ENCODE data around the gene MBOAT1.
"Not testable (repeated sequence)": the region's sequence is repeated elsewhere in the genome, so short reads cannot be mapped to it uniquely, and the experiment has no call there.

The MBOAT1 gene

DNA sequence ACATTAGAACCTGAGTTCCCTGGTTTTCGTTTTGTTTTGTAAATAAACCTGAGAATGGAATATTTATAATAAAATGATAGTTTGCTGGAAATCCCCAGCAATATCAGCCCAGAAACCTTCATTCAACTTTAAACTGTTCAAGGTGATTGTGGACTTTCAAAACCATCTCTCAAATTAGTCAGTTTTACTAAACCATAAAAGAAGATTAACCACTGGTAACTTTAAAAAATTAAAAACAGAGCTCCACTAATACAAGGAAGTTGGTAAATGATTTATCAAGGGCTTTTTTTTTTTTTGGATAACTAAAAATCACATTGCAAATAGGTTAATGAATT lies 10.0 kb downstream of the MBOAT1 start:
- no peak for DNase-seq

DNA sequence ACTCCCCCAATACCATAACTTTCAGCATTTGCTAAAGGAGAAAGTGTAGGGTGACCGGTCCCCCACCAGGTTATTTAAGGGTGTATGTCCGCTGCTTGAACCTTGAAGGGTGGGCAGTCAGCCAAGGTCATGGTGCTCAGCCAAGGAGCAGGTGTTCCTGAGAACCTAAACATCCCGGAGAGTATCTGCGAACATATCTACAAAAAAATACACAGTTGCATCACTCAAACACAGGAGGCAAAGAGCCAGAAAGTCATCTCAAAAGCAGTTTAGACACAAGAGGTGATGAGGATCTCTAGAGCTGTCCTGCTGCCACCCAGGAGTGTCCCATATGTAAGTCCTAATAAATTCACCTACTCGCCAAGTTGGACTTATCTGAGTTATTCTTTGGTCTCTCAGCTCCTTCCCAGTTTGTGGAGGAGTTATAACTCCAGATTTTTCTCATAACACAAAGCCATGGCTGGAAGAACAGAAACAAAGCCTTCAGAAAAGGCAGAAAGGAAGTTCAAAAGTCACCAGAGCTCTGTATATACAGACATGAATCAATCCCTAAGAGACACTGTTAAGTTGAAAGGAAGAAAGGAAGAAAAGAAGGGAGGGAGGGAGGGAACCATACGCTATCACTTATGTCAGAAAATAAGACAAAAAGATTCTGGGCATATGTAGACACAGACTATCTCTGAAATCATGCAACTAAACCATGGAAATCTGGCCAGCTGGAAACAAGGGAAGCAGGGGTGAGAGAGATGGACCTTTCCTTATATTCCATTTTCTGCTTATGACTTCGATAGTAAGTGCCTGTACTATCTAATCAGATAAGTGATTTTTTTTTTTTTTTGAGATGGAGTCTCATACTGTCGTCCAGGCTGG lies 11.3 kb downstream of the MBOAT1 start:
- peak; percentile 52 for DNase-seq

DNA sequence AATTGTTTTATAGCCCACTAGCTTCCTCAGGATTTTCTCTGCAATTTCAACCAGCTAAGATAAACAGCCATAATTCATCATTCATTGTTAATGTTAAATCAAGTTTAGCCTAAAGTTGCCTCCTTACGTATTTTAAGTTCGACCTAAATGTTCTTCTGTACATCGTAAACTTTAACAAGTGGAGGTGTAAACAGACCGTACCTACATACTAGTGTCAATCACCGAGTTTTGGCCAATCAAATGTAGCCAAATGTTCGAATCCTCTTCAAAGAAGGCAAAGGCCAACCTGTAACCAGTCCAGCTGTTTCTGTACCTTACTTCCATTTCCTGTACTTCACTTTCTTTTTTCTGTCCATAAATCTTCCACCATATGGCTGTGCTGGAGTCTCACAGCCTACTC lies 13.5 kb downstream of the MBOAT1 start:
- no peak for DNase-seq

DNA sequence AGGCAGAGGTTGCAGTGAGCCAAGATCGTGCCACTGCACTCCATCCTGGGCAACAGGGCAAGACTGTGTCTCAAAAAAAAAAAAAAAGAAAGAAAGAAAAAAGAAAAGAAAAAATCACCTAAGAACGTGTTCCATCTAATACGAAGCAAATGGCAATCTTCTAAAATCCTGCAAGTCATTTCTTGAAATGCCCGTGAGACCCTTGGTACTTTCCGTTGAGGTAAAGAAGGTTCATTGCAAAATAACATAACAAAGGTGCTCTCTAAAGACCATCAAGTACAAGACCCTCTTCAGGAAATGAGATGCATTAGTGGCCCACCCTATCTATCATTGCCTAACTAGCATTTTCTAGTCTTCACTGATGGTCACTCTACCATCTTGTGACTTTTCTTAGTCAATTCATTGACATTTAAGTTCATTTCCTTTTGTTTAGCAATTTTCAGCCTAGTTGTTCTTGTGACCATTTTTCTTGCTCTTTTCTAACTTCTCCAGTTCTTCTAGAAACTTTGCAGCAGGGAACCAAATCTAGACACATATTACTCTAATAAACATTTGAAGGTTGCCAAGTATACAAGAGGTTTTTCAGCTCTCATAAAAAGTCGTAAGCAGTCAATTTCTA lies 14.0 kb downstream of the MBOAT1 start:
- no peak for DNase-seq

DNA sequence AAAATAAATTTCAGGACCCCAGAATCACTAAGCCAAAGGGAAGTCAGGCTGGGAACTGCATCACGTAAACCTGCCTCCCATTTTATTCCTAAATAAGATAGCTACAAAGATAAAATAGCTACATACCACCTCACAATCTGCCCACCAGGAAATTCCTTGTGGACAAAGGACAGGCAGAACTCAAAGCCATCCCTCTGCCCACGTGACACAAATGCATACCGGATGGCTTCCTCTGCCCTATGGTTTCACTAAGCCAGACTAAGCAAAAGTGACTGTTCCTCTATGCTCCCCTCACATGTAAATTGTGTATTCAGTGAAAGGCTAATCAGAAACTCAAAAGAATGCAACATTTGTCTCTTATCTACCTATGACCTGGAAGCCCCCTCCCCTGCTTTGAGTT lies 15.0 kb downstream of the MBOAT1 start:
- DNase-seq = no peak

- DNase-seq = no peak
Observed at GRCh38 chr6:20192625-20193024, 19.6 kb downstream of the MBOAT1 start.

GRCh38 chr6:20191992-20192391 lies 20.3 kb downstream of the MBOAT1 start:
- no peak for DNase-seq

- DNase-seq = peak; percentile 84
Observed at GRCh38 chr6:20188630-20189075, 23.6 kb downstream of the MBOAT1 start.

- no peak for DNase-seq
Observed at GRCh38 chr6:20186981-20187380, 25.3 kb downstream of the MBOAT1 start.

GRCh38 chr6:20183706-20184105 lies 28.6 kb downstream of the MBOAT1 start:
- no peak for DNase-seq

DNA sequence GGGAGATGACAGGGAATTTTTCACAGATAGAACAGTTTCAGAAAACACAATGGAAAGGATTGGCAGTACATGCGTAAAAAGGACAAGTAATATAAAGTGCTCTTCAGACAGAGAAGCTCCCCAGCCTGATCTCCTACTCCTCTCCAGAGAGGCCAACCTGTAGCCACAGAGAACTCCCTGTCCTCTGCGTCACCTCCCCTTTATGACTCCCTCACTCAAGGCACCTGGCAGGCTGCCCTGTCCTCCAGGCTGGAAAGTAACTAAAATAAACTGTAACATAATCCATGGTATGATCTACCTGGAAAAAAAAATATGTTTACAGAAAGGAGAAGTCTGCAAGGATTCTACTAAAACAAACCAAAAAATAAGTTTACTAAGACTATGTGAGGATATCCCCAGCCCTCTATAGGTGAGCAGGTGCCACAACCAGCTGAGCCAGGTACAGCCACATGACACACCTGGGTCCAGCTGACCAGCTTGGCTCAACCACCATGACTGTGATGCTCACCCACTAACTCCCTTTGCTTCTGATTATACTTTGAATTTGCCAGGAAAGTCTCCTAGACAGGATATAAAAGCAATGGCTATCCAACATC lies 29.2 kb downstream of the MBOAT1 start:
- no peak for DNase-seq

GRCh38 chr6:20182069-20182468 lies 30.2 kb downstream of the MBOAT1 start:
- no peak for DNase-seq

GRCh38 chr6:20180935-20181334 lies 31.3 kb downstream of the MBOAT1 start:
- no peak for DNase-seq

DNA sequence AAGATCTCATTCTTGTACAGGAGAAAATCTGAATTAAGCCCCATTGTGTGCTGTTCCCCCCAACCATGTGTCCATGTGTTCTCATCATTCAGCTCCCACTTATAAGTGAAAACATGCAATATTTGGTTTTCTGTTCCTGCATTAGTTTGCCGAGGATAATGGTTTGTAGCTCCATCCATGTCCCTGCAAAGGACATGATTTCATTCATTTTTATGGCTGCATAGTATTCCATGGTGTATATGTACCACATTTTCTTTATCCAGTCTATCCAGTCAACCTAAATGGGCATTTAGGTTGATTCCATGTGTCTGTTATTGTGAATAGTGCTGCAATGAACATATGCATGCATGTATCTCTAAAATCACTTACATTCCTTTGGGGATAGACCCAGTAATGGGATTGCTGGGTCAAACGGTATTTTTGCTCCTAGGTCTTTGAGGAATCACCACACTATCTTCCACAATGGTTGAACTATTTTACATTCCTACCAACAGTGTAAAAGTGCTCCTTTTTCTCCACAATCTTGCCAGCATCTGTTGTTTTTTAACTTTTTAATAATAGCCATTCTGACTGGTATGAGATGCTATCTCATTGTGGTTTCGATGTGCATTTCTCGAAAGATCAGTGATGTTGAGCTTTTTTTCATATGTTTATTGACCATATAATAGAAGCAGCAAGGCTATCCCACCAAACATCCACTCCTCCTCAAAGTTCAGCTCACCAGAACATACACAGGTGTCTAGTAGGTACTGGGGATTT lies 32.8 kb downstream of the MBOAT1 start:
- DNase-seq = not testable (repeated sequence)

DNA sequence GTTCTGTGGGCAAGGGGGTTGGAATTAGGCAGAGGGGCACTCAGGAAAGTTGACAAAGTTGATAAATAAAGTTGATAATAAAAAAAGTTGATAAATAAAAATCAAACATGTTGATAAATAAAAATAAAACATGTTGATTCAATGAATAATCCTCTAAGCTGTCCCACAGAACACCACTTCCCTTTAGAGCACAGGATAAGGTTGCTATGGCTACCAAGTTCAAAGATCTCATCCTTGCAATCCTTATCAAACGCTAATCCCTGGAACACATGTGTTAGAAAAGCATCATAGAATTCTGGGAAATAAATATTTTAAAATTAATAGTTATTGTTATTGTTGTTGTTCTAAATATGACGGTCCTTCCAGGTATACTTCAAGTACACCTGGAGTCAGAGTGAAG lies 33.9 kb downstream of the MBOAT1 start:
- DNase-seq = peak; percentile 46

DNA sequence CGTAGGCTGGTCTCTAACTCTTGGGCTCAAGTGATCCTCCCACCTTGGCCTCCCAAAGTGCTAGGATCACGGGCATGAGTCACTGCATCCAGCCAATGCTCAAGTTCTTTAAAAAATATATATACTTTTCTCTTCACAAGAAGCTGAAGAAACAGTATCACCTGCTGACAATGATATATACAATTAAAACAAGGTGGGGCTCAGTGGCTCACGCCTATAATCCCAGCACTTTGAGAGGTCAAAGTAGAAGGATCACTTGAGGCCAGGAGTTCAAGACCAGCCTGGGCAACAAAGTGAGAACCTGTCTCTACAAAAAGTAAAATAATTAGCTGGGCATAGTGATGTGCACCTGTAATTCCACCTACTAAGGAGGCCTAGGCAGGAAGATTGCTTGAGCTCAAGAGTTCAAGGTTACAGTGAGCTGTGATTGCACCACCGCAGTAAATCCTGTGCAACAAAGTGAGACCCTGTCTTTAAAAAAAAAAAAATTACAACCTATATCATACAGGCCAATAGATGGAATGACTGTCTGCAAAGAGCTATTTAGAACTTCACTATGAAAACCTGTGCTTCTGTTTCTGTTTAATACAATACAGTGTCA lies 36.4 kb downstream of the MBOAT1 start:
- DNase-seq = no peak

GRCh38 chr6:20173833-20174792 lies 38.2 kb downstream of the MBOAT1 start:
- DNase-seq = peak; percentile 85

- DNase-seq = peak; percentile 51
Observed at GRCh38 chr6:20172842-20173456, 39.3 kb downstream of the MBOAT1 start.

DNA sequence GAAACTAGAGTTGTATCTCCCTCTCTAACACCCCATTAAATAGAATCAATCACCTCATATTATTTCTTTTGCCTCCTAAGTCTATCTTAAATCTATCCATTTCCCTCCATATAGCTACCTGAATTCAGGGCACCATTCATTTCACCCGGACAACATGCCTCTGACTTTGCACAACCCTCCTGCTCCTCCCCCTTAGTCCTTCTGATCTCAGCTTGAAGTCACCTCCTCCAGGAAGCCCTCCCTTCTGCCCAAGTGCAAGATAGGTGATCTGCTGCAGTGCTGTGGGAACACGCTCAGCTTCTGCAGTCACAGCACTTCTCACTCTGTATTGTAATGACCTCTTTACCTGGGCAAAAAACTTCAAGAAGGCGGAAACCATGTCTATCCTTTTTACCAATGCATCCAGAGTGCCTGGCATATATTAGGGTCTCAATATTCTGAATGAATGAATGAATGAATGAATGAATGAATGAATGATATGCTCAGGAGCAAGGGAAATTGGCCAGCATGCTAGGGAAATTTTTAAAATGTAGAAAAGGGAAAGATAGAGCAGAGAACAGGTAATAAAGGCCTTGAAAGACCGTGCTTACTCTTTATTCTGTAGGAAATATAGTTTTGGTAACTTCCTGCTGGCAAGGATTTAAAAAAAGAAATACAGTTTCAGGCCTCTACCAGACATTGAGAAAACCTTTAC lies 41.7 kb downstream of the MBOAT1 start:
- DNase-seq = peak; percentile 15

DNA sequence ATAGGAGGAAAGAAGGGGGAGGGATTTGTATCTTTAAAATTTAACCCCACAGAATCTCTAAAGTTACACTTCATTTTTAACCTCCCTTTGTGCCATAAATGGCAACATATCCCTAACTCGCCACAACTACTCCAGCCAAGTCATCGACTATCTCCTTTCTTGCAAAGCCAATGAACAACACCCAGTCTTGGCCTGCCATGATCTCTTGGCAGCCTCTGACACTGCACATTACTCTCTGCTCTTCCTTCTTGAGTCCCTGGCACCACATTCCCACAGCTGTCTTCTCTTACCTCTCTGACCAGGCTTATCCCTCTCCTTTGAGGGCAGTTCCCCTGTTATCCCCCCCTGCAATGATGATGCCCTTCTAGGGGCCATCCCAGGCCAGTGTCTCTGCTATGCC lies 42.5 kb downstream of the MBOAT1 start:
- peak; percentile 30 for DNase-seq

DNA sequence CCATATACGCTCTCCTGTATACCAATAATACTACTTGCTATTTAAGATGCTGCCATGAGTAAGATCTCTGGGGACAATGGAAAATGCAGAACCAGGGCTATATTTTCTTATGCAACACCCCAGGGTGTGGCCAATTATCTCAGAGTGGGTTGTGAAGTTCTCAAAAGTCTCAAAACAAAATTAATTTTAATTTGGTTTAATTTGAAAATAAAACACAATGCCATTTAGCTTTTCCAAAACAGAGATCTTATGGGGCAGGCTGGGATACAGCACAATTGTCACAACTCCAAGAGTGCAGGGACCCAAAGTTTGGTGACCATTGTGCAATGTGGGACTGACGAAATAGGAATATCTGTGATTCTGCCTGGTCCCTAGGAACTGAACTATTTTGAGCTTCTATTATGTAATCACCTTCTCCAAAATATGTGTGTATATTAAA lies 43.1 kb downstream of the MBOAT1 start:
- peak; percentile 86 for DNase-seq
